IPS-11a (cell line): ENCODE data around the gene FAM234A.
A peak's percentile ranks its signal among the peaks of the same experiment; 100 is the strongest.

Source experiments
- H3K4me3 ChIP-seq: one replicate; pipeline ENCODE4 v1.5.1; 2013; ENCODE audit warnings: low read depth, low read length, control low read depth

The FAM234A gene

DNA sequence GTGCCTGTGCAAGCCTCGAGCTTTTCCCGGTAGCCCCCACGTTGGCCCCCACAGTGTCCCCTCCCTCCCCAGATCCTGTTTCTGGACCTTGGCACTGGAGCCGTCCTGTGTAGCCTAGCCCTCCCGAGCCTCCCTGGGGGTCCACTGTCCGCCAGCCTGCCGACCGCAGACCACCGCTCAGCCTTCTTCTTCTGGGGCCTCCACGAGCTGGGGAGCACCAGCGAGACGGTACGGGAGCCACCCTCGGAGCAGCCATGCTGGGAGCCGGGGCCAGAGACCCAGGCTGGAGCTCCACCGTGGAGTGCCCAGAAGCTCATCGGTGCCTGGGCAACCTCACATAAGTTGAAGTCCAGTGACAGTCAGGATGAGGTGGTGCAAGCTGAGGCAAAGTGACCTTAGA, 29.3 kb downstream of the FAM234A start:
- no peak overlapping the region for H3K4me3 ChIP-seq

DNA sequence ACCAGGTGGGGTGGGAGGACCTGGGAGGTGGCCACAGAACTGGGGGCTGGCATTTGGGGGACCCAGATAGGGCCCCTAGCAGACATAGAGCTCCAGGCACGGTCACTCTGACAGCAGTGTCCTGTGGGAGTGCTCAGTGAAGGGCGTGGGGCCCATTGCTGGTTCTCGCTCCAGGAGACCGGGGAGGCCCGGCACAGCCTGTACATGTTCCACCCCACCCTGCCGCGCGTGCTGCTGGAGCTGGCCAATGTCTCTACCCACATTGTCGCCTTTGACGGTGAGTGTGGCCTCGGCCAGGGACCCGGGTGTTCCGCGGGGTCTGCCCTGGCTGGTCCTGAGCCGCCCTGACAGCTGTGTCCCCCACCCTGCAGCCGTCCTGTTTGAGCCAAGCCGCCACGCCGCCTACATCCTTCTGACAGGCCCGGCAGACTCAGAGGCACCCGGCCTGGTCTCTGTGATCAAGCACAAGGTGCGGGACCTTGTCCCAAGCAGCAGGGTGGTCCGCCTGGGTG, 29.9 kb downstream of the FAM234A start:
- no peak overlapping the region for H3K4me3 ChIP-seq

GRCh38 chr16:265002-265529, 30.4 kb downstream of the FAM234A start:
- H3K4me3 ChIP-seq: no peak overlapping the region

GRCh38 chr16:265711-266110, 31.1 kb downstream of the FAM234A start:
- H3K4me3 ChIP-seq: no peak overlapping the region

DNA sequence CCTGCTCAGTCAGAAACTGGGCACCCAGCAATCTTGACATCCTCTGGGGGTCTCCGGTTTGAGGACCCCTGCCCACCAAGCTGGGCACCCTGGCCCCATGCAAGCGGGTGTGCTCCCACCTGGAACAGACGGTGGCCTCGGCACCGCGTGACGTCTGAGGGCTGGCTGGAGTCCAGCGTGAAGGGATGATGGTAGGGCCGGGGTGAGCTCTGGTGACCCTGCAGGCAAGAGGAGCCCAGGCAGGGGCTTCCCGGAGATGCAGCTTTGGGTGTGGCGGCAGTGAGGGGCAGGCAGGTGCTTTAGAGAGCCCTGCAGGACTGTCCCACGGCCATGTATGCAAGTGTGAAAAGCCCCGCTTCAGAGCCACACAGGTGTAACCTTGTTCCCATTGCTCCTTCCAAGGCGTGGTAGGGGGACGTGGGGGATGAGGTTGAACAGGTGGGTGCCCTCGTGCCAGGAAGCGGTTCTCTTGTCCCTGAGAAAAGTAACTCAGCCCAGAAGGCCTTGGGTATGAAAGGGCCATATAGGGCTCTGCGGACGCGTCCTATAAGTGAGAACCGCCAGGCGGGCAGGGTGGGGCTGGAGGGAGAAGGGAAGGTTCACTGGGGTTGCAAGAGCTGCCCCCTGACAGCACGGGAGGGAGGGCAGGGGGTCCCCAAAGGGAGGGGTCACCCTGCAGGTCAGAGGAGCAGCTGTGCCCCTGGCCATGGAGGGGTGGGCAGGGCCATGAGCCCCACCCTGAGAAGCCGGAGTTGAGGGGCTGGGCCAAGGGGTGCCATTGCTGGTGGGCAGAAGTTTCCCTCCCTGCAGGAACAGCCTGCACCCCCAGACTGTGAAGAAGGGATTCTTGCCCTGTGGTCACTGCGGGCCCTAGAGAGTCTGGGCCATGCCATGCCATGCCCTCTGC, 31.9 kb downstream of the FAM234A start:
- no peak overlapping the region for H3K4me3 ChIP-seq

- peak overlapping the region; percentile 8 for H3K4me3 ChIP-seq
Observed at GRCh38 chr16:267562-267961, 32.9 kb downstream of the FAM234A start.

DNA sequence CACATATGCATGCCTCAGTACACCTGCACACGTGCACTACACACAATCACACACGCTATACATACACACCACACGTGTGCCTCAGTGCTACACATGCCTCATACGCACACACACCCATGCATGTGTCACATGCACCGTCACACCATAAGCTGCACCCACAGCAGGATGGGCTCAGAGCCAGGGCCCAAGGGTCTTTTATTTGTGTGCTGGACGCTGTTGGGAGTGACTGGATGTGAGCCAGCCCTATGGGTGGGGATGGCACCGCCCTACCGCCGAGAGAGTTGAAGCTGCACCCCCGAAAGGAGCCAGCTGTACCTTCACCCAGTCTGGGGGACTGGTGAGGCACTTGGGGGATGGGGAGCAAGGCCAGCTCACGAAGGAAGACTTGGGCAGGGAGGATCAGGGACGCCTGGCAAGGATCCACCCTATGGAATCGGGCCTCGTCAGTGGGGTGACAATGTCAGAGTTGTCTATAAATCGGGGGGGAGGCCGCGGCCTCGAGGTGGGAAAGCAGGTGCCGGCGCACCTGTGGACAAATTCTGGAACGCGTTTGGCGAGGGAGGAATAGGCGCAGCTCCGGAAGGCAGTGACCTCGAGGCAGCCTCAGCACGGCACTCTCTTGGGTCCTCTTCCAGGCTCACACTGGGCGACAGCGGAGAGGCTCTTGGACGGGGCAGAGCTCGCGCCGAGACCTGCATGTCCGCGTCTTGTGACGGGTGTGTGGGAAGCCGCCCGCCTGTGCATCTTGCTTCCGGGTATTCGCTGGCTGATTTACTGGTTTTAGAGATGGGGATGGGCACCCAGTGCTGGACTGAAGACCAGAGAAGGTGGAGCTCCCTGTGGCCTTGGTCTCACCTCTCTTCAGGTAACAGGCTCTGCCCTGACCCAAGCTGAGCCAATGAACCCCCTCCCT, 33.8 kb downstream of the FAM234A start:
- no peak overlapping the region for H3K4me3 ChIP-seq

DNA sequence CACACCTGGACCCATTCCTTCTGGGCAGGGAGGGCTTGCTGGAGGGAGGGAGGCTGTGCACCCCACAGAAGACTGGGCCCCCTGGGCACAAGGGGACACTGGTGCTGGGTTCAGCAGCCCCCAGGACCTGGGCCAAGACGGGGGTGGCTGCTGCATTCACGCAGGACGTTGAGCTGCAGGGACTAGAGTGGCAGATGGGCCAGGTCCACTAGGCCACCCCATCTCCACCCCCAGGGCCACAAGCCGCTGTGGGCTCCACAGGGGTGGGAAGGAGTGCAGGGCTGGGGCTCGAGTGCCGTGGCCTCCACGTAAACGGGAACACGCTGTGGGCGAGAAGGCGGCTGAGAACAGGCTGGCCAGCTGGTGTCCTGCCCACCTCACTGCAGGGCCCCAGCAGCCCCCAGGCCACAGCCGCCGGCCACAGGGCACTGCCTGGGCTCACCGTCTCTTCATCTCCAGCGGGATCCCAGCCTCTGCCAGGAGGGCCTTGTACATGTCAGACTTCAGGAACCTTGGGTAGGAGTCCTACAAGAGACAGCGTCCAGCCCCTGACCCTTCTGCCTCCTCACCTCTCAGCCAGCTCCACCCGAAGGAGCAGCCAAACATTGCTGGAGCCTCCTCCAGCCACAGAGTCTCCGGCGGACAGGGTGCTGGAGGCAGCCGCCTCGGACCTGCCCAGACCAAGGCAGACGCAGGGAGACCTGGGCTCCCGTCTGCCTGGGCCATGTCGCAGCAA, 34.6 kb downstream of the FAM234A start:
- H3K4me3 ChIP-seq: no peak overlapping the region

GRCh38 chr16:270381-271255, 36.0 kb downstream of the FAM234A start:
- H3K4me3 ChIP-seq: no peak overlapping the region

DNA sequence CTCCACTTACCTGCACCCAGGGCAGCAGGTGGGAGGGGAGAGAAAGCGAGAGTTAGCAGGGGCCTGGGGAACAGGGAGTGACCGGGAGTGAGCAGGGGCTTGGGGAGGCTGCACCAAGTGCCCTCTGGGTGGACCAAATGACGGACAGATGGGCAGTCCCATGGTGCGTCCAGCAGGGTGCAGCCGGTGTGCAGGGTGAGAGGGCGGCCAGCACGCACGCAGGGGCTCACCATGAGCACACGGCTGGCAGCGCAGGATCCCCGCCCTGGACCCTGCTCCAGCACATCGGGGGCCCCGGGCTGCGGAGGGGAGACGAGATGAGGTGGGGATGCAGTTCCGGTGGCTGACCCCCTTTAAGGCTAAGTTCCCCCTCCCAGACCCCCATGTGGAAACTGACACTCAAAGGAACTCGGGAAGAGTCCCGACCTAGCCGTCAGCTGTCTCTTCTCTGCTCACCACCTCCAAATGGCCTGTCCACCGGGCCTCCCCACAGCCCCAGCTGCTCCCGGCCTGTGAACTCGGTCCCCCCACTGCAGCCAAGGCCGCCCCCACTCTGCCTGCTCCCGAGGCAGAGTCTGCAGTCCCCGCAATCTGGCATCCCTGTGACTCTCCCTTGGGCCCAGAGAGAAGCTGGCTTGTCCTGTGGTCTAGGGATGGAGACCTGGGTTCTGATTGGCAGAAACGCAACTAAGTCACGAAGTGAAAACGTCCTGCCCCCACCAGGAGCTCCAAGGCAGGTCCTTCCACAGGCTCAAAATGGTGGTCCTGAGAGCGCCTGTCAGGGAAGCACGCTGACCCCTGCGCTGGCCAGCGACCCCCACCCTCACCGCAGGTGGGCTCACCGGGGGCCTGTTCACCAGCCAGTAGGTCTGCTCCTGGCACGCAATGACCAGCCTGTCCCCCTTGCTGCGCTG, 38.3 kb downstream of the FAM234A start:
- H3K4me3 ChIP-seq: no peak overlapping the region

GRCh38 chr16:273547-274421, 39.2 kb downstream of the FAM234A start:
- H3K4me3 ChIP-seq: no peak overlapping the region

DNA sequence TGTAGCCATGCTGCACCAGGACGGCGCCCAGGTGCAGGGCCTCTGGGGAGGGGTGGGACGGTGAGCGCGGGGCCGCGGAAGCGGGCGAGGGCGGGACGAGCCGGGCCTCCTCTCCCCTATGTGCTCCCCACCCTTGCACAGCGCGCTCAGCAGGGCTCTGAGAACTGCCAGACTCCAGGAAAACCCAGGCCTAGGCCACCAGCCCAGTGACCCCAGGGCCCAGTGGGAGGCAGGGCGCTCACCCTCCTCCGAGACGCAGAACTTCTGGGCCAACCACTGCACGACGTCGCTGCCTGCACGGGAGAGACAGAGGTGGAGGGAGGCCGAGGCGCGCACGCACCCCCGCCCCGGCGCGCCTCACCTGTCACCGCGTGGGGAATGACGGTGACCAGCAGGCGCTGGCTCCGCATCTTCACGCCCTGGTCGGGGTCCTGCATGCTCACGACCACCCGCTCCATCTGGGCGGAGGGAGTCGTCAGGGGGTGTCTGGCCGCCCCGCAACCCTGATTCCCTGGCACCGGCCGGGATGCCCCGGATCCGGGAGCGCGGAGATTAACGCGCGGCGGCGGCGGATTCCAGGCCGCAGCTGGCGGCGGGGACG, 40.5 kb downstream of the FAM234A start:
- H3K4me3 ChIP-seq: peak overlapping the region; percentile 37

GRCh38 chr16:275786-276232, 41.2 kb downstream of the FAM234A start, which contains the start of gene RGS11:
TSS of gene RGS11 (minus strand) at chr16:275944. CDS start at chr16:275911, 33 bp downstream.
- peak within 1 kb of the TSS; percentile 37 for H3K4me3 ChIP-seq

- no peak overlapping the region for H3K4me3 ChIP-seq
Observed at GRCh38 chr16:276426-277077, 41.9 kb downstream of the FAM234A start.

DNA sequence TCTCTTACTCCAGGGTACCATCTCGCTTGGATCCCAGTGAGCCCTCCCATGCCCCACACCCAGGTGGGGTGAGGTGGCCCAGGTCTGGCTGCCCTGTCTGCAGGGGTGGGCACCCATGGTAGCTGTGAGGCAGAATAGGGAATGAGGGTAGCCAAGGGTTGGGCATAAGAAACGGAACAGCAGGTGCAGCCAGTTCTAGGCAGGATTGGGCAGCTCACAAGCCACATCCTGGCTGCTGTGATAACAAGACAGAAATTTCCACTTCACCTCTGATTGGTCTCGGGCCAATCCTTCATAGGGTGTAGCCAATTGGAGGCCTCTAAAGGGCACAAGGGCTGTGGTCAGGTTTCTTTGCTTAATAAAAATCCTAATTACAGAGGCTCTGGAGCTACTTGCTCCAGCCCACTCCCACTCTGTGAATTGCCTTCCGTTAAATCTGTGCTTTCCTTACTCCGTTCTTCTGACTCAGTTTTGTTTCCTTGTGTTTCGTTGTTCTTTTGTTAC, 44.3 kb downstream of the FAM234A start:
- H3K4me3 ChIP-seq: no peak overlapping the region

- no peak overlapping the region for H3K4me3 ChIP-seq
Observed at GRCh38 chr16:279531-279930, 44.9 kb downstream of the FAM234A start.
